NB4 (cell line): ENCODE results near the gene KCNQ1.

ENCODE experiments used
- DNase-seq: peaks from one replicate; pipeline ENCODE4 v3.0.0; 2010; ENCODE audit warnings: low read depth
- H3K4me3 ChIP-seq: one replicate; pipeline ENCODE4 v1.5.1; 2011; ENCODE audit warnings: mild to moderate bottlenecking, low read depth, low read length, moderate library complexity
- MYC ChIP-seq: IDR thresholded peaks from 2 replicates; pipeline ENCODE4 v1.6.1; 2011; ENCODE audit warnings: low read depth, low read length
- POLR2A ChIP-seq: IDR thresholded peaks from 2 replicates; pipeline ENCODE4 v1.6.1; 2011; ENCODE audit warnings: mild to moderate bottlenecking; ENCODE audit not compliant: insufficient read length; ENCODE audit errors: extremely low read depth
- TF ChIP-seq, protein P1 (sequence below): IDR thresholded peaks from 2 replicates; pipeline ENCODE4 v1.6.1; 2011; ENCODE audit warnings: low read depth, low read length
- TF ChIP-seq, protein P2 (sequence below): IDR thresholded peaks from one replicate; pipeline ENCODE4 v1.5.1; 2012; ENCODE audit warnings: low read depth, low read length

KCNQ1 gene

GRCh38 chr11:2576549-2576948 is 131.7 kb downstream of the KCNQ1 start:
- DNase-seq = no peak
- H3K4me3 ChIP-seq = no peak overlapping the region
- no peak for TF ChIP-seq POLR2A
- TF ChIP-seq, protein P1, sequence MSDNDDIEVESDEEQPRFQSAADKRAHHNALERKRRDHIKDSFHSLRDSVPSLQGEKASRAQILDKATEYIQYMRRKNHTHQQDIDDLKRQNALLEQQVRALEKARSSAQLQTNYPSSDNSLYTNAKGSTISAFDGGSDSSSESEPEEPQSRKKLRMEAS = no peak
- TF ChIP-seq, protein P2, sequence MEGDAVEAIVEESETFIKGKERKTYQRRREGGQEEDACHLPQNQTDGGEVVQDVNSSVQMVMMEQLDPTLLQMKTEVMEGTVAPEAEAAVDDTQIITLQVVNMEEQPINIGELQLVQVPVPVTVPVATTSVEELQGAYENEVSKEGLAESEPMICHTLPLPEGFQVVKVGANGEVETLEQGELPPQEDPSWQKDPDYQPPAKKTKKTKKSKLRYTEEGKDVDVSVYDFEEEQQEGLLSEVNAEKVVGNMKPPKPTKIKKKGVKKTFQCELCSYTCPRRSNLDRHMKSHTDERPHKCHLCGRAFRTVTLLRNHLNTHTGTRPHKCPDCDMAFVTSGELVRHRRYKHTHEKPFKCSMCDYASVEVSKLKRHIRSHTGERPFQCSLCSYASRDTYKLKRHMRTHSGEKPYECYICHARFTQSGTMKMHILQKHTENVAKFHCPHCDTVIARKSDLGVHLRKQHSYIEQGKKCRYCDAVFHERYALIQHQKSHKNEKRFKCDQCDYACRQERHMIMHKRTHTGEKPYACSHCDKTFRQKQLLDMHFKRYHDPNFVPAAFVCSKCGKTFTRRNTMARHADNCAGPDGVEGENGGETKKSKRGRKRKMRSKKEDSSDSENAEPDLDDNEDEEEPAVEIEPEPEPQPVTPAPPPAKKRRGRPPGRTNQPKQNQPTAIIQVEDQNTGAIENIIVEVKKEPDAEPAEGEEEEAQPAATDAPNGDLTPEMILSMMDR = no peak

DNA sequence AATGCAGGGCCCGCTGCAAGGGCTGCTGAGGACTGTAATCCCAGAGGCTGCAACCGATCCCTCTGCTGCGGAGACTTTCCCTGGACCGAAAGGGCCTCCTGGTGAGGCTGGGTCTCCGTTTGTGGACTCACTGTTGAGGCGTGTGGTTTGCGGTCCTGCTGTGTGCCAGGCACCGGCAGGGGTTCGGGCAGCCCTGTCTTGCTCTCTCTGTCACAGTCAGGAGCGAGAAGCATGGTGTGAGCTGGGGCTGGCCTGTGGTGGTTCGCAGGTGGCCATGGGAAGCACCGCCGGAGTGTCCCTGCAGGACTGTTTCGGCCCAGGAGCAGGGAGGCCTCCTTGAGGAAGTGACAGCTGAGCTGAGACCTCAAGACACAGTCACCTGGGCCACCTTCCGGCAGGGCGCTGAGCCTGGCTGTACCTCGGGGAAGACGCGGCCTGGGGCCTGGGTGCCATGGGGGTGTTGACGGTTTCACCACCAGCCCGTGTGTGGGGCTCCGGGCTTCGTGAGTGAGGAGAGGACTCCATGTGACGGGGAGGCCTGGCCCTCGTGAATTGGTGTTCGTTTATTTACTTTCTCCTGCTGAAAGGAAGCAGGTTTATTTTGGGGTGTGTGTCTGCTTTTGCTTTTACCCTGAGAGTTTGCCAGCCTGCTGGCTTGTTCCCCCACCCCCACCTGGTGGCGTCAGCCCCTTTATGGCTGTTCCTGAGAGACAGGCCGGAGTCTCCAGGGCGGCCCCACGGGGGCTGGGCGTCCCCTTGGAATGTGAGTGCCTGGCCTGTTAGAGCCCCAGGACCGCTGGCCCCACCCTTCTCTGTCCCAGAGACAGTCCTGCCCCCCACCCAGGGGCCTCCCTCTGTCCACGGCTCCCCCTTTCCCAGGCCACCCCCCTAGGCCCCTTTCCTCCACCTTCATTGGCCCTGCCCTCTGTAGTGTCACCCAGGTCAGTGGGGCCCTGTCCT is 132.5 kb downstream of the KCNQ1 start:
- no peak overlapping the region for H3K4me3 ChIP-seq
- no peak for DNase-seq
- TF ChIP-seq MYC (no peak), POLR2A (no peak)
- TF ChIP-seq, protein P1 = no peak

DNA sequence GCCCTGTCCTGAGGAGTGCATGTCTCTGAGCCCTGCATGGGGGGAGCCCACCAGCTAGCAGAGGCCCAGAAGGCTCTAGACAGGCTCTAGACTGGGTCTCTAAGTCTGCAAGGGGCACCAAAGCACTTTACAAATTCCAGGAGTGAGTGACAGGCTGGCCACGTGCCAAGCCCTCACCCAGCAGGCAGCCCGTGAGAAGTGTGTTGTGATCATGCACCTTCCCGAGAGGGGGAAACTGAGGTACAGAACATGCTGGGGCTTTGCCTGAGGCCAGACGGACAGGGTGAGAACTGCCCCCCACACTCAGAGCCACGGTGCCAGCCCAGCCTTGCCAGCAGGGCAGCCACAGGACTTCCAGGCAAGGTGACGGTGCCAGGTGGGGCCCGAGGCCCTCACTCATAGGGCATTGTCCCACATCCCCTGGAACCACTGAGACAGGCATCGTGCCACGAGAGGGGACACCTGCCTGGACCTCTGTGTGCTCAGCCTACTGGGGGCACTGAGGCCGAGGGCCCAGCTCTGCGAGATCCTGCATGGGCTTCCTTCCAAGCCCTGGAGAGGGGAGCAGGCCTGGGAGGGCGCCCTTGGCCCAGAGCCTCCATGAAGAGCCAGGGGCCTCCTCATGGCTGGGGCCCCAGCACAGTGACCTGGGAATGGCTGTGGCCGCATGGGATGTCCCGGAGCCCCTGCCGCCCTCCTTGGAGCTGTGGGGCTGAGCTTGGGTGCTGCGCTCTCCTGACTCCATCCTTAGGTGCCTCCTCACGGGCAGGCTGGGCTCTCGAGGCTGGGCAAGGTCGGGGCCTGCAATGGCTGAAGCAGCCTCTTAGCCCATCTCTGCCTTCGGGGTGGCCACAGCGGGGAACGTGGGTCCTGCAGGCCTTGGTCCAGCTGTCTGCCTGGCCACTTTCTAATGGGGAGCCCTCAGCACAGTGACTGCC is 133.5 kb downstream of the KCNQ1 start:
- TF ChIP-seq POLR2A = no peak
- no peak overlapping the region for H3K4me3 ChIP-seq

DNA sequence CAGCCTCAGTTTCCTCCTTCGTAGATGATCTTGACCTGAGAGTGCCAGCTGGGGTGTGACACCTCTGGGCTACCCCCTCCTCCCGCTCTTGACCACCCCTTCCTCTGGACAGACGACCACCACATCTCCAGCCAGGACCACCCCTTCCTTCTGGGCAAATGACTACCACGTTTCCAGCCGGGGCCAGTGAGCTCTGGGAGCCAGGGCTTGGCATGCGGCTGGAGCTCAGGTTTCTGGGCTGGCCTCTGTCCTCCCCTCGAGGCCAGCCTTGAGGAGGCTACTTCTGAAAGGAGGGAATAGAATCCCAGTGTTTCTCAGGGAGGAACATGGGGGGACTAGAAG is 134.1 kb downstream of the KCNQ1 start:
- no peak for DNase-seq
- TF ChIP-seq, protein P1 = no peak
- TF ChIP-seq MYC = no peak
- TF ChIP-seq, protein P2 = no peak
- TF ChIP-seq POLR2A = no peak
- H3K4me3 ChIP-seq = no peak overlapping the region

More for the DNA sequence above, 133.5 kb downstream of the KCNQ1 start:
- DNase-seq = no peak

DNA sequence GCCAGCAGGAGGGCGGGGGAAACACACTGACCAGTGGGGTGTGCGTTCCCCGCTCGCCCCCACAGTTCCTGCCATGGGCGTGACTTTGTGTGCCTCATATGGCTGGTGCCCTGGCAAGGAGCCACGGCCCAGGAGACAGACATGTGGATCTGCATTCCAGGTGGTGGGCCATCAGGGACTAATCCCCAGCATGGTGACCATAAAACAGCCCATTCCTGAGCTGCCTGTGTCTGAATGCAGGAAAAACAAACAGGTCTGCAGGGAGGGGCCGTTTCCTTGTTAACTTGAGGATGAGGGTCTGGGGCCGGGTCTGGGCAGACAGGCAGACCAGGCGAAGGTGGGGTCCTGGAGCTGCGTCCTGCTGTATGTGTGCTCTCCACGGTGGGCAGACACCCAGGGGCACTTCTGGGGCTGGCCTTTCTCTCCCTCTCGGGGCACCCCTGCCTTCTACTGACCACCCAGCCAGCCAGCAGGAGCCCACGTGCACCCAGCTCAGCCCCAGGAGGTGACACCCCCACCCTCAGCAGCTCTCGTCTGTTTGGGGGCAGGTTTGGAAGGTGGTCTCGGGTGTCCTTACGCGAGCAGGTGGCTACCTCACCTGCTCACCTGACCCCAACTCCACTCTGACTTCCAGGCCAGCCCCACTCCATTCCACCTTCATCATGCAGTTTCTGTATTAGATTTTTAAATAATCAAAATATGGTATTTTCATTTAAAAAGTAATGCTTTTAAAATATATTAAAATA is 134.7 kb downstream of the KCNQ1 start:
- DNase-seq = no peak
- no peak overlapping the region for H3K4me3 ChIP-seq
- TF ChIP-seq, protein P2 = no peak
- no peak for TF ChIP-seq MYC
- TF ChIP-seq, protein P1 = no peak

DNA sequence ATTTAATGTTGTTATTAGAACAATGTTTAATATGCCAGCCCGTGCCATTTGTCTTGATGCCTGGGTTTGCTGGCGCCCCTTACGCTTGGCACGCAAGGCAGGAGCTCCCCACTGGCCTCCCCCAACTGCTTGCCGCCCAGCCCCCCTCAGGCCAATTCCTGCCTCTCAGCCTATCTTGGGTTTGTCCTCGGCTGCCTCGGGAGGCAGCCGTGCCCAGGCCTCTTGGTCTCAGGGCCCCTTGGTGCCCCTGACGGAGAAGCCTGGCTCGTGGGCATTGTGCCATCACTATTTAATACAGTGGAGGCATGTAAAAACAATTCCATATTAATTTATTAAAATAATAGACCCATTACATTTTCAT is 135.2 kb downstream of the KCNQ1 start:
- H3K4me3 ChIP-seq = no peak overlapping the region
- TF ChIP-seq, protein P1 = no peak
- TF ChIP-seq MYC = no peak
- TF ChIP-seq, protein P2 = no peak
- no peak for TF ChIP-seq POLR2A
- no peak for DNase-seq
